IPS-20b (cell line): ENCODE data around the gene RGS19.

Source experiments
- H3K27ac ChIP-seq: one replicate; pipeline ENCODE4 v1.5.1; 2013; ENCODE audit warnings: low read length
- H3K27me3 ChIP-seq: 2 replicates; pipeline ENCODE4 v1.6.1; 2013; ENCODE audit warnings: mild to moderate bottlenecking, low read length, inconsistent platforms; ENCODE audit not compliant: insufficient read depth
- H3K36me3 ChIP-seq: 2 replicates; pipeline ENCODE4 v1.6.1; 2013; ENCODE audit warnings: low read depth, mild to moderate bottlenecking, inconsistent platforms, low read length, moderate library complexity; ENCODE audit not compliant: insufficient read depth
- H3K4me1 ChIP-seq: 2 replicates; pipeline ENCODE4 v1.6.1; 2013; ENCODE audit warnings: mild to moderate bottlenecking, control low read depth, inconsistent platforms, low read length, moderate library complexity; ENCODE audit not compliant: insufficient read depth
- H3K4me3 ChIP-seq: 2 replicates; pipeline ENCODE4 v1.5.1; 2013; ENCODE audit warnings: mild to moderate bottlenecking, low read length, inconsistent platforms
- H3K9ac ChIP-seq: 2 replicates; pipeline ENCODE4 v1.6.1; 2013; ENCODE audit warnings: low read depth, mild to moderate bottlenecking, inconsistent platforms, low read length, moderate library complexity
- H3K9me3 ChIP-seq: 2 replicates; pipeline ENCODE4 v1.6.1; 2013; ENCODE audit warnings: mild to moderate bottlenecking, low read depth, low read length, inconsistent platforms; ENCODE audit not compliant: insufficient read depth

Gene RGS19

DNA sequence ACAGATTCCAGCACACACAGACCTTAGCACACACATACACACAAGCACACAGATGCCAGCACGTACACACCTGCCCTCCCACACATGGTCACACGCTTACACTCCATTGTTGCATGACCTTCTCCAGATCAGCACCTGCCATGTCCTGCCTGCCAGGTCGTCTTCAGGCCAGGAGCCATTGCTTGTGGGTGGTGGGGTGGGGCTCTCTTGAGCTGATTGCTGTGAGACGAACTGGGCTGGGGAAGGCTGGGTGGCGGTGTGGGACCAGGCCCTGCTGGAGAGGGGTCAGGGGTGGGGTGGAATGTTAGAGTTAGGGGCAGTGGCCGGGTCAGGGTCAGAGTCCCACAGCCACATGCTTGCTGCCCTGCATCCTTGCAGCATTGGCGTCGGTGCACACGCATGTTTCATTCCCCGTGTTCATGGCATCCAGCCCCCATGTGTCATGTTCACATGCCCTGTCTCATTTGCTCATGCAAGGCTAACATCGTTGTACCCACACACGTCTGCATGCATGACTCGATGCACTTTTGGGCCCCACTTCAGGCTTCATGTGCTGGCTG, 34.6 kb upstream of the RGS19 start:
- H3K27me3 ChIP-seq: no peaks in the 10 kb centered on the region

GRCh38 chr20:64113444-64113775, 34.1 kb upstream of the RGS19 start:
- no peaks in the 10 kb centered on the region for H3K27me3 ChIP-seq
- no peak overlapping the region for H3K4me3 ChIP-seq
- H3K9me3 ChIP-seq: no peaks in the 10 kb centered on the region
- H3K4me1 ChIP-seq: no peaks in the 10 kb centered on the region
- no peak overlapping the region for H3K9ac ChIP-seq
- H3K36me3 ChIP-seq: no peaks in the 10 kb centered on the region
- H3K27ac ChIP-seq: no peak overlapping the region

More for the DNA sequence above, 34.6 kb upstream of the RGS19 start:
- Histone ChIP-seq H3K27ac (no peak overlapping the region), H3K36me3 (no peaks in the 10 kb centered on the region), H3K9ac (no peak overlapping the region), H3K4me1 (no peaks in the 10 kb centered on the region), H3K9me3 (no peaks in the 10 kb centered on the region), H3K4me3 (no peak overlapping the region)

DNA sequence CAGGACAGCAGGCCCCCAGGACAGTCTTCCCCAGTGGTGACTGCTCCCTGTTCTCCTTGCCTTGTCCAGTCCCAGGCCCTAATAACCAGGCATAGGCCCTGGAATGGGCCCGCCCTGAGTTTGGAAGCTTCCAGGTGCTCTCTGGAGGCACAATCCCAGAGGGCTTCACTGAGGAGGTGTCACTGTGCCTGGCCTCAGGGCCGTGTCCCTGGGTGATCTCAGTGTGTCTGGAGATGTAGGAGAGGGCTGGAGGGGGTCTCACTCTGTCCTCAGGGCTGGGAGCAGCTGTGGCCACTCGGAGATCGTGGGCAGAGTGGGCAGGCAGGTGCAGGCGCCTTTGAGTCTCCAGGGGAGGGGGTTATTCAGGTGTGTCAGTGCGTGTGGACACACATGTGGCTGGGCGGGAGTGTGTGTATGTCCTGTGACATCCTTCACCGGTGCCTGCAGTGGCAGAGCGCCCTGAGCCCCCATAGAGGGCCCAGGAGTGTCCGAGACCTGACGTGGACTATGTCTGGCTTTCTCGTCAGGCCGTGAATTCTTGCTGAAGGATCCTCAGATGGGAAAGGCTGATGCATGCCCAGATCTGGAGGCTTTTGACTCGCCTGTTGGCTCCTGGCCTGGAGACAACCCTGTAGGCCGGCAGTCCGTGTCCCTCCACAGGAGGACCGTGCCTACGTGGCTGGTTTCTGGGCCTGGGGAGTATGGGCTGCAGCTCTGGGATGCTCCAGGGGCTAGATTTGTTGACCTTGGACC, 33.5 kb upstream of the RGS19 start:
- Histone ChIP-seq H3K36me3 (no peaks in the 10 kb centered on the region), H3K27me3 (no peaks in the 10 kb centered on the region), H3K27ac (no peak overlapping the region), H3K4me1 (no peaks in the 10 kb centered on the region), H3K9ac (no peak overlapping the region), H3K9me3 (no peaks in the 10 kb centered on the region), H3K4me3 (no peak overlapping the region)

DNA sequence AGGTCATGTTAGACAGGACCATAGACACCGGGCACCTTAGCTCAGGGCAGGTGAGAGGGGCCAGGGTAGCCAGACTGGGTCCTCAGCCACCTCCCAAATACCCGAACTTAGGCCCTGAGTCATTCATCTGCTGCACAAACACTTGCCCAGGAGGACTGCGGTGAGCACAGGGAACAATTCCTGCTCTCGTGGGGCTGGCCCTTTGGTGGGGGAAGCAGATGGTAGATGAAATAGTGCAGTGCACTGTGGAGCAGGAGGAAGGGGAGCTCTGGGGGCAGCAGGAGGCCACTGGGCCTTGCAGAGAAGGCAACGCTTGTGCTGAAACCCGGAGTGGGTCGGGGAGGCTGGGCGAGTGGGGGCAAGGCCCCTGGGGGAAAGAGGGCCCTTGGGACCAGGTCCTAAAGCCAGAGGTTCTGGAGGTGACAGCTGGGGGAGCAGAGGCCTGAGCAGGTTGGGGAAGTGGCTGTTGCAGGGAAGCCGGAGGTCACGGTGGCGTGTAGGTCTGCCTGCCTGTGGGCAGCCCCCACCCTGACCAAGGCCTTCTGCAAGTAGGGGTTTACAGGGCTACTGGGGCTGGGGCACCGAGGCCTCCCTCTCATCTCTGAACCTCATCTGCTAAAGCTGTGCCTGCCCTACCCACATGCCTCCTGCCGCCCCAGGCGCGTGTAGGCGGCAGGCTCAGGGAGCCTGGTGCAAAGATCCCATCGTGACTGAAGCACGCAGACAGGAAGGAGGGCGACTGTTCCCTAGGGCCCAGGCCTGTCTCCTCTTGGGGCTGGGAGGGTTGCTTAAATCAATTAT, 32.7 kb upstream of the RGS19 start:
- no peaks in the 10 kb centered on the region for H3K27me3 ChIP-seq
- H3K4me1 ChIP-seq: no peaks in the 10 kb centered on the region
- H3K9me3 ChIP-seq: no peaks in the 10 kb centered on the region
- H3K9ac ChIP-seq: no peak overlapping the region
- H3K4me3 ChIP-seq: no peak overlapping the region
- no peak overlapping the region for H3K27ac ChIP-seq
- no peaks in the 10 kb centered on the region for H3K36me3 ChIP-seq

DNA sequence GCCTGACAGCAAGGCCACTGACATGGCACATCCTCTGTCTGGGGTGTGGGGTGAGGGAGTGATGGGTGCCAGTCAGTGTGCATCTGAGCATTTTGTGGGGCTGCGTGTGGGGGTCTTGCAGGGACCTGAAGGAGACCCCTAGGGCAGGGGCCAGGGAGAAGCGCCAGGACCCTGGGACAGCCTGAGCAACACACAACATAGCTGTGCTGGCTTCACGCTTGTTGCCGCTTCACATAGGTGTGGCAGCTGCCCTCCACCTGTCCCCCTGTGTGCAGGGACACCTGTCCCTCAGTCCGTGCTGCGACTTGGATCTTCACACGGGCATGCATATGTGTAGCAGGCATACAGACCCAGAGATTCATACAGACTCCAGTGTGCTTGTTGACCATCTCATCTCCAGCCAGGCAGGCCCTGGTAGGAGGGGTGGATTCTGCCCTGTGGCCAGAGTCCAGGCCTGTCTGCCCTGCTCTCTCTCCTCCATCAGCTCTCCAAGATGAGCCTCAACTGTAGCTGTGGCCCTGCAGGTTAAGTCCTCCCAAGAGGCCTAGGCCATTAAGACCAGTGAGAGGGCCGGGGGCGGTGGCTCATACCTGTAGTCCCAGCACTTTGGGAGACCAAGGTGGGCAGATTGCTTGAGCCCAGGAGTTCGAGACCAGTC, 31.2 kb upstream of the RGS19 start:
- Histone ChIP-seq H3K36me3 (no peaks in the 10 kb centered on the region), H3K9ac (no peak overlapping the region), H3K27me3 (no peaks in the 10 kb centered on the region), H3K4me1 (no peaks in the 10 kb centered on the region), H3K4me3 (no peak overlapping the region), H3K27ac (no peak overlapping the region), H3K9me3 (no peaks in the 10 kb centered on the region)

DNA sequence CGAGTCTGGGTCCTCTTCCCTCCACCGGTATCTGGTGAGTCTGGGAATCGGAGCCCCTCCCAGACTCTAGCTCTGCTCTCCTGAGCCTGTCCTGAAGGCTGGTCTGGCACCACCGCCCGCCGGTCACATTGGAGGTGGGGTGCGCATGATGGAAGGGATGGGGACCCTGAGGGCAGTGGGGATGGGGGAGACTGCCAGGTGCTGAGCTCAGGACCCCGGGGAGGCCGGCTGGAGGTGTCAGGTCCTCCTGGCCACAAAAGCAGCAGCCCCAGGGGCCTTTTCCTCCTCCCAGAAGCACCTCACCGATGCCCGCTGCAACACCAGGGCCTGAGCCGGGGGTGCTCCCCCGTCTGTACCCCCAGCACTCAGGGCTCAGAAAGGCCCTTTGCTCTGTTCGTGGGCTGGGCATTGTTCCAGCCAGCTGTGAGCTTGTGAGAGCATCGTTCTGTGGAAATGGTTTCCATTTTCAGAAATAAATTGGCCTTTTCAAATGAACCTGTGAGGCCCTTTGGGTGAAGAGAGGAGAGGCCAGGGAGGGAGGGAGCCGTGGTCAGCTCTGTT, 30.6 kb upstream of the RGS19 start:
- H3K9ac ChIP-seq: no peak overlapping the region
- H3K4me1 ChIP-seq: no peaks in the 10 kb centered on the region
- no peaks in the 10 kb centered on the region for H3K27me3 ChIP-seq
- H3K27ac ChIP-seq: no peak overlapping the region
- no peak overlapping the region for H3K4me3 ChIP-seq
- H3K9me3 ChIP-seq: no peaks in the 10 kb centered on the region
- H3K36me3 ChIP-seq: no peaks in the 10 kb centered on the region

- H3K4me1 ChIP-seq: no peaks in the 10 kb centered on the region
- H3K36me3 ChIP-seq: no peaks in the 10 kb centered on the region
- no peak overlapping the region for H3K27ac ChIP-seq
- H3K9ac ChIP-seq: no peak overlapping the region
- no peaks in the 10 kb centered on the region; the same call in 1 of the 2 replicates for H3K27me3 ChIP-seq
- no peaks in the 10 kb centered on the region for H3K9me3 ChIP-seq
- no peak overlapping the region for H3K4me3 ChIP-seq
These were observed 29.7 kb upstream of the RGS19 start for GRCh38 chr20:64108731-64109681.

DNA sequence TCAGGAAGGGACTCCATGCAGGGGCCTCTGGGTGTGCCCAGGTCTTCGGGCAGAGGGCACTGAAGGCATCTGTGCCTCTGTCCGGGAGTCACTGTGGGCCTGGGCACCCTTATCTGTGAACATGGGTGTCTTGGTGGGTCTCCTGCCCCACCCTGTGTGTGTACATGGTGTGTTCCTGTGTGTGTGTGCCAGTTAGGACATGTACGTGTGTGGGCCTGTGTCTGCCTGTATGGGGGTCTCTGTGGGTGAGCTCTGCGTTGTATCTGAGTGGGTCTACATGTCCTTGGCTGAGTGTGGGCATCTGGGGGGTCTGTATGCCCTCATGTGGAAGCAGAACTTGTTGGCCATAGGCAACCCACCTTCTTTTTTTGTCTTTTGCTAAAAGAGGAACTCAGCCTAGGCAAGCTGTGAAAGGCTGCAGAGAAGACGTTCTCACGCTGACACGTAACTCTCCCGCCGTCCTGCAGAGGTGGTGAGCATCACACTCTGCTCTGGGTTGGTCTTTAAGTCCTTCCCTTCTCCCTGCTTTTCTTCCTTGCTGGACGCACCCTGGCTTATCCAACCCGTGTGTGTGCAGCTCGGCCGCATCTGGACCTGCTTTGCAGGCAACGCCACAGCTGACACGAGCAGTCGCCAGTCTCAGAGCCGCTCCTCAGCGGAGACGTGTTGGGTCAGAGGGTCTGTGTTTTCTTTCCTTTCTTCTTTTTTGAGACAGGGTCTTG, 28.6 kb upstream of the RGS19 start:
- no peaks in the 10 kb centered on the region for H3K9me3 ChIP-seq
- H3K9ac ChIP-seq: no peak overlapping the region
- H3K27me3 ChIP-seq: peaks cover 11% of the 10 kb centered on the region
- H3K4me3 ChIP-seq: no peak overlapping the region
- no peaks in the 10 kb centered on the region for H3K36me3 ChIP-seq
- no peaks in the 10 kb centered on the region for H3K4me1 ChIP-seq
- H3K27ac ChIP-seq: no peak overlapping the region

DNA sequence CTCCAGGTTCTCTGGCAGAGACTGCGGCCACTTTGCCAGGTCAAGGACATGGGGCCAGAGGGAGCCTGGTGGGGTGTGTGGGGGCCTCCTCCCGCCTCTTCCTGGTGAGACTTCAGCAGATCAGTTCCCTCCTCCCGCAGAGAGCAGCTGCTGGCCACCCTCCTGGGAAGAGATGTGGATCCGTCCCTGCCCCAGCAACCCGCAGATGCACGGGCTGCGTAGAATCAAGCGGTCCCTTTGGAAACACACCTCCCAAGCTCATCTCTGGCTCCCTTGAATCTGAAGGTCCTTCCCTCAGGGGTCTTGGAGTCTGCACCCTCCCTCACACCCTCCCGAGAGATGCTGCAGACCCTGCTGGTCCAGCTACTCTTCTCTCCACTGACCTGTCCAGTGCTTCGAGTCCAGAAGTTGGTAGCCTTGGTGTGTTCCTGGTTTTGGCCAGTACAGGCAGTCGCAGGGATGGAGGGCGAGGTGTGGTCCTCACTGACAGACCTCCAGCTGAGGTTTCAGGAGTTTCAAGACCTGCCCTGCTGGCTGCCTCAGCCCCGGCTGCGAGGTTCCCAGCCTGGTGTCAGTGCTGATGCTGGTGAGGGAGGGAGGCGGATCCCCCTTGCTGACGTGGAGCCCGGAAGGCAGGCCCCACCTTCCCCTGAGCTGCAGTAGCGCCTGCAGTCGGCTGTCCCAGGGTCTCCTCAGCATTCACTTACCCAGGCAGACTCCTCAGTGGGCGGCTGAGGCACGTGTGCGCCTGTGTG, 27.8 kb upstream of the RGS19 start, which contains the start of gene NPBWR2:
TSS of gene NPBWR2 (minus strand) at position 585 of the 755 bp plus-strand sequence. CDS start 734 bp downstream, outside the sequence.
- Histone ChIP-seq H3K9me3 (no peaks in the 10 kb centered on the region), H3K9ac (no peak within 1 kb of the TSS), H3K27ac (no peak within 1 kb of the TSS), H3K4me1 (no peaks in the 10 kb centered on the region), H3K36me3 (no peaks in the 10 kb centered on the region), H3K4me3 (no peak within 1 kb of the TSS), H3K27me3 (peaks cover 15% of the 10 kb centered on the region)

DNA sequence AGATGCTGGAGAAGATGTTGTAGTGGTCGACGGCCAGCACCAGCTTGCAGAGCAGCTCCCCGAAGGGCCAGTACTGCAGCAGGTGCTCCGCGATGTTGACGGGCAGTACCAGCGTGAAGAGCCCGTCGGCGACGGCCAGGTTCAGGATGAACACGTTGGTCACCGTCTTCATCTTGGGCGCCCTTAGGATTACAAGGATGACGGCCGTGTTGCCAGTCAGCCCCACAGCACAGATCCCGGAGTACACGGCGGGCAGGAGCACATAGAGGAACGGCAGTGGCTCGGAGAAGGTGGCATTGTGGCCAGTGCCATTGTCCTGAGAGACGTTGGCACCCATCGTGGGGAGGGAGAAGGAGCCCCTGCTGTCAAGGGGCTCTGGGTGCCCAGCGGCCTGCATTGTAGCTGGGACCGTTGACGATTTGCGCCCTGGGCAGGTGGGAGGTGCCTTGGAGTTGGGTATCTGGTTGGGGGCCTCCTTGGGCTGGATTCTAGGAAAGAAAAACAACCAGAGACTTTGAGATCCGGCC, 27.2 kb upstream of the RGS19 start:
- Histone ChIP-seq H3K36me3 (no peaks in the 10 kb centered on the region), H3K27ac (no peak overlapping the region), H3K4me3 (no peak overlapping the region), H3K9ac (no peak overlapping the region), H3K4me1 (no peaks in the 10 kb centered on the region), H3K9me3 (no peaks in the 10 kb centered on the region), H3K27me3 (peaks cover 19% of the 10 kb centered on the region)
